Measurements from ENCODE around the gene MAU2.

Gene MAU2

DNA sequence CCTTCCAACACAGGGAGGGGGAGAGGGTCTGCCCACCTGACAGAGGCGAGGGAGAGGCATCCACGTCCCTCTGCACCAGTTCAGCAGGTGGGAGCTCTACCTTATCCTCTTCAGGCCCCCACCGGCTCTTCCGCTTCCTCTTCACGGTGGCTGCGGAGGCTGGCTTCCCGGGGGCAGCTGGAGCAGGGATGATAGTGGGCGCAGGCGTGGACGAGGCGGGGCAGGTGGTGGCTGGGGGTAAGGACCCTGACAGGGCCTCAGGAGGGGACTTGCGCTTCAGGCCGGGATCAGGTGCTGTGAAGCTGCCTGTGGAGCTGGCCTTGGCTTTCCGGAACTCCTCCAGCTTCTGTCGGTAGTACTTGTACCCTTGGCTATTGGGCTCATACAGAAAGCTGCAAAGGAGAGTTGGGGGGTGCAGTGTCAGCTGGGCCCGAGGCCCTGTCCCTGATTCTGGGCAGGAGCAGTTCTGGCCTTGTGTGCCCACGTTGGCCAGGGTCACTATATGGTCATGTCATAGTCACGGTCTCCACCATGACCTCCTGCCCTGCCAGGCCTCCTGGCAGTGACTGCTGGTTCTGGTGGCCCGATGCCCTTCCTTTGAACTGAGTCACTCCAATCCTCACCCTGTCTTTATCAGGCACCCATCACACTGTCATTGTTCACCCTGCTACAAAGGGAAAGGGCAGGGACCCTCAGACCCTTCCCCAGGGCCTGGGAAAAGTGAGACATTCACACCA lies 23.5 kb upstream of the MAU2 start:
- no peak for DNase-seq (ENCODE audit: extremely low read depth, low read depth)
- TF ChIP-seq, protein P1, sequence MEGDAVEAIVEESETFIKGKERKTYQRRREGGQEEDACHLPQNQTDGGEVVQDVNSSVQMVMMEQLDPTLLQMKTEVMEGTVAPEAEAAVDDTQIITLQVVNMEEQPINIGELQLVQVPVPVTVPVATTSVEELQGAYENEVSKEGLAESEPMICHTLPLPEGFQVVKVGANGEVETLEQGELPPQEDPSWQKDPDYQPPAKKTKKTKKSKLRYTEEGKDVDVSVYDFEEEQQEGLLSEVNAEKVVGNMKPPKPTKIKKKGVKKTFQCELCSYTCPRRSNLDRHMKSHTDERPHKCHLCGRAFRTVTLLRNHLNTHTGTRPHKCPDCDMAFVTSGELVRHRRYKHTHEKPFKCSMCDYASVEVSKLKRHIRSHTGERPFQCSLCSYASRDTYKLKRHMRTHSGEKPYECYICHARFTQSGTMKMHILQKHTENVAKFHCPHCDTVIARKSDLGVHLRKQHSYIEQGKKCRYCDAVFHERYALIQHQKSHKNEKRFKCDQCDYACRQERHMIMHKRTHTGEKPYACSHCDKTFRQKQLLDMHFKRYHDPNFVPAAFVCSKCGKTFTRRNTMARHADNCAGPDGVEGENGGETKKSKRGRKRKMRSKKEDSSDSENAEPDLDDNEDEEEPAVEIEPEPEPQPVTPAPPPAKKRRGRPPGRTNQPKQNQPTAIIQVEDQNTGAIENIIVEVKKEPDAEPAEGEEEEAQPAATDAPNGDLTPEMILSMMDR (IDR thresholded peaks at IDR 0.05; ENCODE audit: low read depth, low read length, missing control alignments), result no peak
- H3K4me3 ChIP-seq (replicated peaks; ENCODE audit: low read depth, low read length), result no peak overlapping the region

DNA sequence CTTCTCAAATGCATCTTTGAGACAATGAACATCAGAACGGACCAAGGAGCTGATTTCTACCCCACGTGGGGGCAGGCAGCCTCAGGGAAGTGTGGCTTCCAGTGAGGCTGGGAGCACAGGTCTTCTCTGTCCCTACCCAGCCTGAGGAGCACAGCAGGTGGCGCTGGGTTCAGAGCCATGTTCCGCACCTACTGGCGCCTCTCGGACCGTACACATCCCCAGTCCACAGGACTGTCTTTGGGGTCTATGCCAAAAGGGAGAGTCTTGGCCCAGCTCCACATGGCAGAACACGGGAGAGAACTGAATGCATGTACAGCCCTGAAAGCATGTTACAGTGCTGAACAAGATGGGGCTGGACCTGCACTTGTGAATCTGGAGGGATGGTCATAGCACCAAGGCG lies 22.9 kb upstream of the MAU2 start:
- no peak overlapping the region for H3K4me3 ChIP-seq (replicated peaks; ENCODE audit: low read depth, low read length)
- no peak for DNase-seq (ENCODE audit: extremely low read depth, low read depth)
- TF ChIP-seq, protein P1 (IDR thresholded peaks at IDR 0.05; ENCODE audit: low read depth, low read length, missing control alignments), result no peak

DNA sequence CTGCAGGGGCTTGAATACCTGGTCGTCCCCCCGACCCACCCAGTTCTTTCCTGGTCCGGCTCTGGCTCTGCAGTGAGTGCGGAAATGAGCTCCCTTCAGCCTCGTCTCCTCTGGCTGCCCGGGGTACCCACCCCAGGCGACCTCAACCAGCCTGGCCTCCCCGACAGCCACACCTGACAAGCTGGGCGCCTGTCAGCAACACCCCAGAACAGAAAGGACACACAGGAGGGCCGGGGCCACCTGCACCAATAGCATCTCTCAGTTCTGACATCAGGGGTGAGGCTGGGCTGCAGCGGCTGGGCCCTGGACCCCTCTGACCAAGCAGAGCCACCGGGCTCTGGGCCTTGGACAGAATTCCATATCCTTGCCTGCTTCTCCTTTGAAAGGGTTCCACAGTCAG lies 20.0 kb upstream of the MAU2 start:
- H3K4me3 ChIP-seq (replicated peaks; ENCODE audit: low read depth, low read length), result no peak overlapping the region
- TF ChIP-seq, protein P1 (IDR thresholded peaks at IDR 0.05; ENCODE audit: low read depth, low read length, missing control alignments), result no peak
- DNase-seq (ENCODE audit: extremely low read depth, low read depth), result no peak

DNA sequence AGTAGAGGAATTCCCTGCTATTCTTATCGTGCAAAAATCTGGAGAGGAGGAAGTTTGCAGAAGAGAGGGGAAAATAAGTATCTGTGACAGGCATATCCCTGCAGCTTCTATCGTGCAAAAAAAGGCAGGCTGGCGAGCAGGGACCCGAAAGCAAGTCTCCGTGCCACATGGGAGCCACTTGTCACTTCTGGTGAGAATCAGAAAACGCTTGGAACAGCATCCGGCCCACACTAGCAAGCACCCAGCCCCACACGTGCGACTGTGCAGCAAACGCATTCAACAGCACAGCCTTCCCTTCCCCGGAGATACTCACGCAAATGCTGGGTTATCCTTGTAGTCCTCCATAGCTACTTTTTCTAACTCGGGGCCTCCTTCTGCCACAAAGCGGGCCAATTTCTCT lies 17.2 kb upstream of the MAU2 start:
- no peak for DNase-seq (ENCODE audit: extremely low read depth, low read depth)
- TF ChIP-seq, protein P1 (IDR thresholded peaks at IDR 0.05; ENCODE audit: low read depth, low read length, missing control alignments), result no peak

DNA sequence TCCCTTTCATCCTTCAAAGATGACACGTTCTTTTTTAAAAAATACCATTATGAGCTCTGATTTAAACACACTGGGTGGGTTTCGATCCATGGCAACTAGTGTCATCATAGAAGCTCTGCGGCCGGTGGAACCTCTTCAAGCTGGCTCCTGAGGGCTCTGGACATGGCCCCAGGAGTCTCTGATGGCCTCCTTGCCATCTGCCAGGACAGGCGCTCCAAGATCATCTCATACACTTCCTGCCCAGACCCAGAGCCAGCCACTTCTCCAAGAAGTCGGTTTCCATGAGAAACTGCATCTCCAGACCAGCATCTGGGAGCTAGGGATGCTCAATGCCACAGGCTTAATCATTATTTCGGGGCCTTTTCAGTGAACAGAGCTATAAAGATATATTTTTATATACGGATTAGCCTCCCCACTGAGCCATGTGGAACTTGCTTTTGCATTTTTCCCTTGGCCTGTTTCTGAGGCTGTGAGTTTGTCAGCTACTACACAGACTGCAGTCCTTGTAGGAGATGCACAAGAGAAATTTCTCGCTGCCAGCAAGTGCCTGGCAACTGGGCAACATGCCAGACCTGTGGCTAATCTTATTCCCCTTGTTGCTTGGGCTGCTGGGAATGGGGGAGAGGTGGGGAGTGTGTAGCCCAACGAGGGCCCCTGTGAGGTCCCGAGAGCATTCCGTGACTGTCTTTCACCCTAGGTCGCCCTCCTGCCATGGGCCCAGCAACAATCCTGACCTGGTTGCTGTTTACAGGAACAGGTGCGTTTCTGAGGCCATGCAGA lies 16.3 kb upstream of the MAU2 start:
- TF ChIP-seq, protein P1 (IDR thresholded peaks at IDR 0.05; ENCODE audit: low read depth, low read length, missing control alignments), result no peak
- no peak overlapping the region for H3K4me3 ChIP-seq (replicated peaks; ENCODE audit: low read depth, low read length)
- DNase-seq (ENCODE audit: extremely low read depth, low read depth), result no peak

More for the DNA sequence above, 17.2 kb upstream of the MAU2 start:
- H3K4me3 ChIP-seq (replicated peaks; ENCODE audit: low read depth, low read length), result no peak overlapping the region

DNA sequence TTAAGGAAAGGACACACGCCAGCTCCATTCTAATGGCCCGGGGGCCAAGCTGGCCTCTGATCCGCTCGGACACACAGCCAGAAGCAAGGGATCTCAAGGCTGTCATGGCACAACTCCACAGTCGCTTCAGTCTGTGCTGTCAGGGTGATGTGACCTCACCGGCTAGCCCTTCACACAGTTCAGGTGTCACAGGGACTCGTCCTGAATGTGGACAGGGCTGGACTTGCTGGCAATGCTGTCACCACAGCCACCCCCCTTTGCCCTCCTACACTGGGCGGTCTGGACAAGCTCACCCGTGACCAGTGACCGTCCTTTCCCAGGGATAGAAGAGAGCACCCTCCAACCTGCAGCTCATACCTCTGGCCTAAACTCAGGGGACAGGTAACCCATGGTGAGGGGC lies 15.6 kb upstream of the MAU2 start:
- no peak for DNase-seq (ENCODE audit: extremely low read depth, low read depth)
- TF ChIP-seq, protein P1 (IDR thresholded peaks at IDR 0.05; ENCODE audit: low read depth, low read length, missing control alignments), result no peak
- H3K4me3 ChIP-seq (replicated peaks; ENCODE audit: low read depth, low read length), result no peak overlapping the region

Data from HFF-Myc (cell line).